ENCODE data around the gene ZFP2. TPM values are rescaled to one million over a fixed set of nuclear protein-coding genes. Genes with fewer than 3 reads are reported as not detected.
"Not testable (repeated sequence)": the region's sequence is repeated elsewhere in the genome, so short reads cannot be mapped to it uniquely, and the experiment has no call there.

The ZFP2 gene
- total RNA-seq (2014; rRNA removed; shearing (Covaris generic)), result not detected in 2 replicates

GRCh38 chr5:178895615-178896571 lies at the start of gene ZFP2:
Gene ZFP2, plus strand, starts transcription at chr5:178895913. Its CDS starts 35,401 bp downstream, at chr5:178931314.
- DNase-seq (ENCODE audit: low spot score), result peak; percentile 19

GRCh38 chr5:178849316-178849715 lies 46.4 kb upstream of the ZFP2 start:
- DNase-seq (ENCODE audit: low spot score), result no peak

GRCh38 chr5:178851951-178852350 lies 43.8 kb upstream of the ZFP2 start:
- no peak for DNase-seq (ENCODE audit: low spot score)

GRCh38 chr5:178854284-178854683 lies 41.4 kb upstream of the ZFP2 start:
- DNase-seq (ENCODE audit: low spot score), result no peak

- DNase-seq (ENCODE audit: low spot score), result peak; percentile 88
Observed at GRCh38 chr5:178859625-178860521, 35.8 kb upstream of the ZFP2 start, which contains the start of gene ZNF354B. Gene ZNF354B, plus strand, starts transcription at chr5:178859953. Its CDS starts 1,095 bp downstream, at chr5:178861048.

- not testable (repeated sequence) for DNase-seq (ENCODE audit: low spot score)
Observed at GRCh38 chr5:178860615-178861014, 35.1 kb upstream of the ZFP2 start.

GRCh38 chr5:178861627-178862026 lies 34.1 kb upstream of the ZFP2 start:
- no peak for DNase-seq (ENCODE audit: low spot score)

GRCh38 chr5:178866946-178867345 lies 28.8 kb upstream of the ZFP2 start:
- DNase-seq (ENCODE audit: low spot score), result no peak

- DNase-seq (ENCODE audit: low spot score), result no peak
Observed at GRCh38 chr5:178869577-178869976, 26.1 kb upstream of the ZFP2 start.

GRCh38 chr5:178870411-178870810 lies 25.3 kb upstream of the ZFP2 start:
- no peak for DNase-seq (ENCODE audit: low spot score)

GRCh38 chr5:178872302-178872701 lies 23.4 kb upstream of the ZFP2 start:
- no peak for DNase-seq (ENCODE audit: low spot score)

GRCh38 chr5:178883115-178883694 lies 12.5 kb upstream of the ZFP2 start:
- not testable (repeated sequence) for DNase-seq (ENCODE audit: low spot score)

GRCh38 chr5:178883815-178884430 lies 11.8 kb upstream of the ZFP2 start:
- no peak for DNase-seq (ENCODE audit: low spot score)

- no peak for DNase-seq (ENCODE audit: low spot score)
Observed at GRCh38 chr5:178899289-178899688, 3.6 kb downstream of the ZFP2 start.

- DNase-seq (ENCODE audit: low spot score), result no peak
Observed at GRCh38 chr5:178902849-178903248, 7.1 kb downstream of the ZFP2 start.

- DNase-seq (ENCODE audit: low spot score), result peak; percentile 2
Observed at GRCh38 chr5:178931846-178932760, 36.4 kb downstream of the ZFP2 start.

- DNase-seq (ENCODE audit: low spot score), result no peak
Observed at GRCh38 chr5:178940569-178941360, 45.1 kb downstream of the ZFP2 start, which contains the start of gene ZNF454. Gene ZNF454, plus strand, starts transcription at chr5:178941198. Its CDS starts 1,594 bp downstream, at chr5:178942792.

GRCh38 chr5:178941361-178941760 lies 45.6 kb downstream of the ZFP2 start:
- no peak for DNase-seq (ENCODE audit: low spot score)

- no peak for DNase-seq (ENCODE audit: low spot score)
Observed at GRCh38 chr5:178965465-178966055, 69.8 kb downstream of the ZFP2 start.

Measured in HT-29 (cell line).